K562 (cell line): Measurements from ENCODE around the gene ACADVL. TPM values are rescaled to one million over a fixed set of nuclear protein-coding genes. Genes with fewer than 3 reads are reported as not detected.

Experiments
- CHD4 ChIP-seq: fragments of 200-600 bp; sonication (generic); IDR thresholded peaks from 3 replicates; pipeline ENCODE4 v1.6.1; 2012; ENCODE audit warnings: low read depth, mild to moderate bottlenecking, mixed read lengths, low read length, inconsistent platforms; ENCODE audit not compliant: insufficient read depth, insufficient replicate concordance, poor library complexity, severe bottlenecking
- CREB1 ChIP-seq, 2 experiments: sonication (generic) in 1 of 2; formaldehyde crosslinking in 1 of 2; IDR thresholded peaks; 2 replicates each; pipeline versions ENCODE4 v1.6.1 to v1.8.0; 2012 to 2022; ENCODE audit warnings: inconsistent platforms in 1 of 2, mild to moderate bottlenecking in 1 of 2, missing genetic modification reagents in 1 of 2, moderate library complexity in 1 of 2
- FOXJ2 ChIP-seq: fragments of 200-800 bp; sonication (Bioruptor generic); IDR thresholded peaks from 2 replicates; pipeline ENCODE4 v1.6.1; 2016; ENCODE audit warnings: missing genetic modification characterization, missing compliant biosample characterization
- GTF2F1 ChIP-seq: IDR thresholded peaks from 2 replicates; pipeline ENCODE4 v1.6.1; 2011; ENCODE audit warnings: low read depth, low read length, improper control_type of control experiment
- HDAC6 ChIP-seq: IDR thresholded peaks from 2 replicates; pipeline ENCODE4 v1.6.1; 2012; ENCODE audit warnings: low read depth, mild to moderate bottlenecking, control low read depth, inconsistent platforms, low read length, moderate library complexity
- KDM1A ChIP-seq, 2 experiments: fragments of 450-650 bp; IDR thresholded peaks; 2 replicates each; pipeline ENCODE4 v1.6.1; 2016; ENCODE audit warnings: mild to moderate bottlenecking in 2 of 2
- LCOR ChIP-seq: sonication (generic); formaldehyde crosslinking; IDR thresholded peaks from 2 replicates; pipeline ENCODE4 v1.8.0; 2022; ENCODE audit warnings: mild to moderate bottlenecking, missing genetic modification reagents
- MTA2 ChIP-seq: fragments of 450-650 bp; IDR thresholded peaks from 2 replicates; pipeline ENCODE4 v1.6.1; 2016; ENCODE audit warnings: low read depth
- NR3C1 ChIP-seq: sonication (generic); formaldehyde crosslinking; IDR thresholded peaks from 2 replicates; pipeline ENCODE4 v1.8.1; 2022; ENCODE audit warnings: missing genetic modification reagents
- PHB2 ChIP-seq: fragments of 450-650 bp; IDR thresholded peaks from 2 replicates; pipeline ENCODE4 v1.6.1; 2017; ENCODE audit warnings: low read depth
- POLR2AphosphoS2 ChIP-seq: IDR thresholded peaks from 2 replicates; pipeline ENCODE4 v1.6.1; 2012; ENCODE audit warnings: low read length, improper control_type of control experiment
- PPARD ChIP-seq: fragments of 250-450 bp; sonication (Bioruptor Pico); IDR thresholded peaks from 2 replicates; pipeline ENCODE4 v1.8.0; 2022; ENCODE audit warnings: inconsistent platforms, mild to moderate bottlenecking, moderate library complexity
- RAD51 ChIP-seq: fragments of 450-650 bp; IDR thresholded peaks from 2 replicates; pipeline ENCODE4 v1.7.1; 2016; ENCODE audit warnings: low read depth, mild to moderate bottlenecking, borderline replicate concordance
- SNRNP70 ChIP-seq: fragments of 200-400 bp; formaldehyde crosslinking; optimal IDR thresholded peaks from 2 replicates; pipeline ENCODE3; 2017; ENCODE audit warnings: low read depth, low read length
- STAG1 ChIP-seq: sonication (generic); formaldehyde crosslinking; IDR thresholded peaks from 2 replicates; pipeline ENCODE4 v1.5.0; 2020; ENCODE audit warnings: missing genetic modification reagents, borderline replicate concordance
- SUPT5H ChIP-seq: fragments of 450-650 bp; IDR thresholded peaks from 2 replicates; pipeline ENCODE4 v1.6.1; 2016
- TEAD4 ChIP-seq, 2 experiments: sonication (generic) in 1 of 2; formaldehyde crosslinking in 1 of 2; IDR thresholded peaks; 2 replicates each; pipeline versions ENCODE4 v1.6.1 to v1.8.0; 2012 to 2022; ENCODE audit warnings: borderline replicate concordance in 1 of 2, inconsistent platforms in 1 of 2, low read length in 1 of 2, mild to moderate bottlenecking in 1 of 2, missing genetic modification reagents in 1 of 2
- XRCC4 ChIP-seq: IDR thresholded peaks from one replicate; pipeline ENCODE4 v1.6.1; 2011; ENCODE audit not compliant: insufficient read depth, insufficient read length; ENCODE audit errors: extremely low read depth
- ZFX ChIP-seq: sonication (generic); formaldehyde crosslinking; IDR thresholded peaks from 2 replicates; pipeline ENCODE4 v1.8.0; 2022; ENCODE audit warnings: mild to moderate bottlenecking, missing genetic modification reagents, moderate library complexity
- ZNF175 ChIP-seq: fragments of 200-800 bp; sonication (Bioruptor generic); IDR thresholded peaks from 2 replicates; pipeline ENCODE4 v1.6.1; 2016; ENCODE audit warnings: low read depth, mild to moderate bottlenecking, missing genetic modification characterization, missing compliant biosample characterization
- ZNF253 ChIP-seq: fragments of 250-450 bp; sonication (Bioruptor Pico); conservative IDR thresholded peaks from 2 replicates; pipeline ENCODE4 v1.6.1; 2021; ENCODE audit warnings: mild to moderate bottlenecking
- ZNF668 ChIP-seq: fragments of 250-450 bp; sonication (Bioruptor Pico); IDR thresholded peaks from 2 replicates; pipeline ENCODE4 v1.8.0; 2022; ENCODE audit warnings: mild to moderate bottlenecking, inconsistent platforms
- ZNF79 ChIP-seq: fragments of 250-450 bp; sonication (Bioruptor Pico); IDR thresholded peaks from 2 replicates; pipeline ENCODE4 v1.4.0; 2020; ENCODE audit warnings: low read depth, mild to moderate bottlenecking, moderate library complexity
- polyA plus RNA-seq, 8 experiments: library from polyadenylated mRNA; depleted of rRNA in 4 of 8; stranded (reverse) in 5 of 8; unstranded in 3 of 8; fragments of >200 nt; fragmentation: Nextera tagmentation in 2 of 8; fragmentation: Illumina TruSeq in 1 of 8; extraction: Ambion mirVana in 2 of 8; extraction: Trizol in 1 of 8; gene quantifications; 2 replicates each; pipeline versions ENCODE4 v1.2.1 to v1.2.3, GENCODE V29; 2011 to 2014; ENCODE audit warnings: inconsistent platforms in 1 of 8, missing spikeins in 1 of 8
- total RNA-seq, 7 experiments: library from RNA; depleted of rRNA in 6 of 7; stranded (reverse); fragments of >200 nt in 6 of 7; fragmentation: Illumina TruSeq in 2 of 7; extraction: Trizol in 2 of 7; gene quantifications; 2 replicates each; pipeline versions ENCODE4 v1.2.1 to v1.2.3, GENCODE V29; 2011 to 2021; ENCODE audit warnings: low replicate concordance in 1 of 7
- TF ChIP-seq, protein P1 (sequence below): fragments of 250-450 bp; sonication (Bioruptor Pico); IDR thresholded peaks from 2 replicates; pipeline ENCODE4 v1.4.0; 2020; ENCODE audit warnings: mild to moderate bottlenecking, moderate library complexity
- TF ChIP-seq, protein P2 (sequence below): fragments of 450-650 bp; IDR thresholded peaks from 2 replicates; pipeline ENCODE4 v1.6.1; 2016
- TF ChIP-seq, protein P3 (sequence below): fragments of 450-650 bp; IDR thresholded peaks from 2 replicates; pipeline ENCODE4 v1.6.1; 2016; ENCODE audit warnings: low read depth, mild to moderate bottlenecking, moderate library complexity

Gene ACADVL
- total and polyA plus RNA-seq, 9 of the 15 experiments (the other 6 are each of a cell fraction or from before 2014, with no cell fraction given) = 25.5 to 449 (median 214) TPM

DNA sequence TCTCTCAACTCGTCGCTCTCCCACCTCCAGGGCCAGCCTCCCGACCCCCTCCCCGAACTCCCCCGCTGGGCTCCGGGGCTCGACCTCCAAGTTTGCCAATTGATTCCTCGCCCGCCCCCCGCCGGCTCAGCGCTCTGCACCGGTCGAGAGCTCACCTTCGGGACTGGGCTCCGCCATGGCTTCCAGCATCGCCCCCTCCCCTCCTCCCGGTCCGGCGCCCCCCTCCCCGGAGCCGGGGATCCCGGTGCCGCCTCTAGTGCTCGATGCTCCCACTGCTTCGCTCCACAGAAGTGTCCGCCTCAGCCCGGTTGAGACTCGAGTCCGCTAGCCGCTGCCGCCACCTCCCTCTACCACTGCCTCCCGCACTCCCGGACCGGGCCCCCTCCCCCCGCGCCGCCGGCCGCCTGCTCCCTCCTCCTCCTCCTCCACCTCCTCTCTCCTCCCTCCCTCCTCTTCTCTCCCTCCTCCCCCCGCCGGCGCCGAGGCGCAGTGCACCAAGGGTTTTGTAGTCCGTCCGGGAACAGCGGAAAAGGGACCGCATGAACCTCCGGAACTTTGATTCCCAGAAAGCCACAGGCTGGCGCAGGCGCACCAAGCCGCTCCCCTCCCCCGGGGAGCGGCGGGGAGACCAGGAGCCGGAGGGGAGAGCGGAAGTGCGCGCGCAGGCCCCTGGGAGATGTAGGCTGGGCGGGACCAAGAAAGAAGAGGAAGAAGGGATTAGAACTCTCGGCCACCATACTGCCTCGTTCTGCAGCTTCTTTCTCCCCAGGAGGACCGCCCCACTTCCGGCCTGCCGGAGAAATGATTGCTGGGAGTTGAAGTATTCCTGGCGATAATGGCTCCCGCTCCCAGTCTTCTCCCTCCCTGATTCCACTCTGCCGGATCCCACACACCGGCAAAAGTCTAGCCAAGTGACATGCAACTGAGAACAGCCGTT, 19.6 kb downstream of the ACADVL start, which contains the start of gene PHF23 (continued):
- TF ChIP-seq, protein P1, sequence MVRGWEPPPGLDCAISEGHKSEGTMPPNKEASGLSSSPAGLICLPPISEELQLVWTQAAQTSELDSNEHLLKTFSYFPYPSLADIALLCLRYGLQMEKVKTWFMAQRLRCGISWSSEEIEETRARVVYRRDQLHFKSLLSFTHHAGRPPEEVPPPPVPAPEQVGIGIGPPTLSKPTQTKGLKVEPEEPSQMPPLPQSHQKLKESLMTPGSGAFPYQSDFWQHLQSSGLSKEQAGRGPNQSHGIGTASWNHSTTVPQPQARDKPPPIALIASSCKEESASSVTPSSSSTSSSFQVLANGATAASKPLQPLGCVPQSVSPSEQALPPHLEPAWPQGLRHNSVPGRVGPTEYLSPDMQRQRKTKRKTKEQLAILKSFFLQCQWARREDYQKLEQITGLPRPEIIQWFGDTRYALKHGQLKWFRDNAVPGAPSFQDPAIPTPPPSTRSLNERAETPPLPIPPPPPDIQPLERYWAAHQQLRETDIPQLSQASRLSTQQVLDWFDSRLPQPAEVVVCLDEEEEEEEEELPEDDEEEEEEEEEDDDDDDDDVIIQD = no peak
- TF ChIP-seq ZFX (CRISPR knock-in tag) (peak; percentile 34; the same call in 1 of the 2 replicates), SUPT5H (peak; percentile 70), ZNF253 (CRISPR knock-in tag) (no peak), POLR2AphosphoS2 (peak; percentile 68; the same call in 1 of the 2 replicates), SNRNP70 (no peak), STAG1 (CRISPR knock-in tag) (no peak), XRCC4 (no peak), KDM1A (IDR thresholded peaks at IDR 0.05) (peak in 1 of 2 experiments; percentile 65; a peak in 2 of 4 replicates), LCOR (CRISPR knock-in tag) (peak; percentile 17; the same call in 1 of the 2 replicates), ZNF79 (CRISPR knock-in tag) (no peak), CHD4 (no peak), MTA2 (no peak), GTF2F1 (no peak), TEAD4 (IDR thresholded peaks at IDR 0.05; ENCODE audit: low read length) (no peak), TEAD4 (CRISPR knock-in tag; IDR thresholded peaks at IDR 0.05; ENCODE audit: borderline replicate concordance) (no peak), ZNF668 (CRISPR knock-in tag) (no peak), PPARD (CRISPR knock-in tag) (no peak), FOXJ2 (tag) (0 out of 2 replicates have a peak, but pooled peaks have one; percentile 30), PHB2 (no peak), HDAC6 (no peak), CREB1 (IDR thresholded peaks at IDR 0.05) (no peak), CREB1 (CRISPR knock-in tag; IDR thresholded peaks at IDR 0.05) (no peak), ZNF175 (CRISPR knock-in tag) (no peak), RAD51 (no peak), NR3C1 (no peak)
- TF ChIP-seq, protein P2, sequence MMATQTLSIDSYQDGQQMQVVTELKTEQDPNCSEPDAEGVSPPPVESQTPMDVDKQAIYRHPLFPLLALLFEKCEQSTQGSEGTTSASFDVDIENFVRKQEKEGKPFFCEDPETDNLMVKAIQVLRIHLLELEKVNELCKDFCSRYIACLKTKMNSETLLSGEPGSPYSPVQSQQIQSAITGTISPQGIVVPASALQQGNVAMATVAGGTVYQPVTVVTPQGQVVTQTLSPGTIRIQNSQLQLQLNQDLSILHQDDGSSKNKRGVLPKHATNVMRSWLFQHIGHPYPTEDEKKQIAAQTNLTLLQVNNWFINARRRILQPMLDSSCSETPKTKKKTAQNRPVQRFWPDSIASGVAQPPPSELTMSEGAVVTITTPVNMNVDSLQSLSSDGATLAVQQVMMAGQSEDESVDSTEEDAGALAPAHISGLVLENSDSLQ = peak; percentile 79
- TF ChIP-seq, protein P3, sequence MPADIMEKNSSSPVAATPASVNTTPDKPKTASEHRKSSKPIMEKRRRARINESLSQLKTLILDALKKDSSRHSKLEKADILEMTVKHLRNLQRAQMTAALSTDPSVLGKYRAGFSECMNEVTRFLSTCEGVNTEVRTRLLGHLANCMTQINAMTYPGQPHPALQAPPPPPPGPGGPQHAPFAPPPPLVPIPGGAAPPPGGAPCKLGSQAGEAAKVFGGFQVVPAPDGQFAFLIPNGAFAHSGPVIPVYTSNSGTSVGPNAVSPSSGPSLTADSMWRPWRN = no peak
